ENCODE data around the gene ABHD12. TPM values are rescaled to one million over a fixed set of nuclear protein-coding genes. Genes with fewer than 3 reads are reported as not detected.

The ABHD12 gene
- total RNA-seq, 1 experiment from 2014 or later: 40.6 TPM

DNA sequence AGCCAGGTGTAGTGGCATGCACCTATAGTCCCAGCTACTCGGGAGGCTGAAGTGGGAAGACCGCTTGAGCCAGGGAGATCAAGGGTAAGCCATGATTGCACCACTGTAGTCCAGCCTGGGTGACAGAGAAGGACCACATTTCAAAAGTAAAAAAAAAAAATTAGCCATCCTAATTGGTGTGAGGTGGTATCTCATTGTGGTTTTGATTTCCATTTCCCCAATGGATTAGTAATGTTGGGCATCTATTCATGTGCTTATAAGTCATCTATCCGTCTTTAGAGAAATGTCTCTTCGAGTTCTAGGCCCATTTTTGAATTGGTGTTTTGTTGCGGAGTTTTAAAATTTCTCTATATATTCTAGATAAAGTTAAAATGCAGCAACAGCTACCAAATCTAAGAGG, 21.7 kb downstream of the ABHD12 start:
- TF ChIP-seq, protein P1, sequence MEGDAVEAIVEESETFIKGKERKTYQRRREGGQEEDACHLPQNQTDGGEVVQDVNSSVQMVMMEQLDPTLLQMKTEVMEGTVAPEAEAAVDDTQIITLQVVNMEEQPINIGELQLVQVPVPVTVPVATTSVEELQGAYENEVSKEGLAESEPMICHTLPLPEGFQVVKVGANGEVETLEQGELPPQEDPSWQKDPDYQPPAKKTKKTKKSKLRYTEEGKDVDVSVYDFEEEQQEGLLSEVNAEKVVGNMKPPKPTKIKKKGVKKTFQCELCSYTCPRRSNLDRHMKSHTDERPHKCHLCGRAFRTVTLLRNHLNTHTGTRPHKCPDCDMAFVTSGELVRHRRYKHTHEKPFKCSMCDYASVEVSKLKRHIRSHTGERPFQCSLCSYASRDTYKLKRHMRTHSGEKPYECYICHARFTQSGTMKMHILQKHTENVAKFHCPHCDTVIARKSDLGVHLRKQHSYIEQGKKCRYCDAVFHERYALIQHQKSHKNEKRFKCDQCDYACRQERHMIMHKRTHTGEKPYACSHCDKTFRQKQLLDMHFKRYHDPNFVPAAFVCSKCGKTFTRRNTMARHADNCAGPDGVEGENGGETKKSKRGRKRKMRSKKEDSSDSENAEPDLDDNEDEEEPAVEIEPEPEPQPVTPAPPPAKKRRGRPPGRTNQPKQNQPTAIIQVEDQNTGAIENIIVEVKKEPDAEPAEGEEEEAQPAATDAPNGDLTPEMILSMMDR (conservative IDR thresholded peaks at IDR 0.05; ENCODE audit: low read depth, low read length): no peak
- no peak for TF ChIP-seq EZH2 (IDR thresholded peaks at IDR 0.05; ENCODE audit: borderline replicate concordance, low read depth, low read length, poor library complexity, severe bottlenecking)
- POLR2A ChIA-PET (ENCODE audit: low non-redundant PET): no interaction called here
- H3K27ac ChIP-seq (ENCODE audit: low read depth, low read length, poor library complexity, severe bottlenecking): no peak overlapping the region
- no peak overlapping the region for H3K4me3 ChIP-seq (ENCODE audit: low read depth, low read length, poor library complexity, severe bottlenecking)
- no peaks in the 10 kb centered on the region for H3K27me3 ChIP-seq (replicated peaks; ENCODE audit: insufficient read depth, low read depth, low read length, poor library complexity)
- H3K4me1 ChIP-seq (ENCODE audit: insufficient read depth, low read length, poor library complexity, severe bottlenecking): no peaks in the 10 kb centered on the region
- H3K36me3 ChIP-seq (ENCODE audit: insufficient read depth, low read length, poor library complexity, severe bottlenecking): no peaks in the 10 kb centered on the region
- CTCF ChIA-PET: no interaction called here
- no TSS peak for BruUV-seq (replicated peaks)
- intact Hi-C loops (cut with micrococcal nuclease; ENCODE audit: unreplicated experiment): no loop called here
- no peak for DNase-seq (ENCODE audit: low spot score)
- no peaks in the 10 kb centered on the region for H3K9me3 ChIP-seq (ENCODE audit: low read depth, low read length, poor library complexity, severe bottlenecking)

DNA sequence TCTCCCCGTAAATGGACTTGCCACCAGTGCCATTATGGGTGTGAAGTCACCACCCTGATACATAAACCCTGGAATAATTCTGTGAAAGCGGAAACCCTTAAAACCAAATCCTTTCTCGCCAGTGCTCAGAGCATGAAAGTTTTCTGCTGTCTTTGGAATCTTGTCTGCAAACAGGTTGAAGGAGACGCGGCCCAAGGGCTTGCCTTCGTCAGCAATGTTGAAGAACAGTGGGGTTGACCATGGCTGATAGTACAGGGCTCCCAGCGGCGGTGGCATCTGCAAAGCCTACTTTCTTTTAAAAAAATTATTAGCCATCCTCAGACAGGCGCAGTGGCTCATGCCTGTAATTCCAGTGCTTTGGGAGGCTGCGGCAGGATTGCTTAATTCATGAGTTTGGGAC, 22.1 kb downstream of the ABHD12 start:
- CTCF ChIA-PET: no interaction called here
- H3K4me3 ChIP-seq (ENCODE audit: low read depth, low read length, poor library complexity, severe bottlenecking): no peak overlapping the region
- no peak for DNase-seq (ENCODE audit: low spot score)
- intact Hi-C loops (cut with micrococcal nuclease; ENCODE audit: unreplicated experiment): no loop called here
- H3K27ac ChIP-seq (ENCODE audit: low read depth, low read length, poor library complexity, severe bottlenecking): no peak overlapping the region
- H3K4me1 ChIP-seq (ENCODE audit: insufficient read depth, low read length, poor library complexity, severe bottlenecking): no peaks in the 10 kb centered on the region
- TF ChIP-seq EZH2 (IDR thresholded peaks at IDR 0.05; ENCODE audit: borderline replicate concordance, low read depth, low read length, poor library complexity, severe bottlenecking): no peak
- TF ChIP-seq, protein P1 (conservative IDR thresholded peaks at IDR 0.05; ENCODE audit: low read depth, low read length): no peak
- POLR2A ChIA-PET (ENCODE audit: low non-redundant PET): no interaction called here
- H3K36me3 ChIP-seq (ENCODE audit: insufficient read depth, low read length, poor library complexity, severe bottlenecking): no peaks in the 10 kb centered on the region
- H3K9me3 ChIP-seq (ENCODE audit: low read depth, low read length, poor library complexity, severe bottlenecking): no peaks in the 10 kb centered on the region
- no peaks in the 10 kb centered on the region for H3K27me3 ChIP-seq (replicated peaks; ENCODE audit: insufficient read depth, low read depth, low read length, poor library complexity)
- BruUV-seq (replicated peaks): no TSS peak

DNA sequence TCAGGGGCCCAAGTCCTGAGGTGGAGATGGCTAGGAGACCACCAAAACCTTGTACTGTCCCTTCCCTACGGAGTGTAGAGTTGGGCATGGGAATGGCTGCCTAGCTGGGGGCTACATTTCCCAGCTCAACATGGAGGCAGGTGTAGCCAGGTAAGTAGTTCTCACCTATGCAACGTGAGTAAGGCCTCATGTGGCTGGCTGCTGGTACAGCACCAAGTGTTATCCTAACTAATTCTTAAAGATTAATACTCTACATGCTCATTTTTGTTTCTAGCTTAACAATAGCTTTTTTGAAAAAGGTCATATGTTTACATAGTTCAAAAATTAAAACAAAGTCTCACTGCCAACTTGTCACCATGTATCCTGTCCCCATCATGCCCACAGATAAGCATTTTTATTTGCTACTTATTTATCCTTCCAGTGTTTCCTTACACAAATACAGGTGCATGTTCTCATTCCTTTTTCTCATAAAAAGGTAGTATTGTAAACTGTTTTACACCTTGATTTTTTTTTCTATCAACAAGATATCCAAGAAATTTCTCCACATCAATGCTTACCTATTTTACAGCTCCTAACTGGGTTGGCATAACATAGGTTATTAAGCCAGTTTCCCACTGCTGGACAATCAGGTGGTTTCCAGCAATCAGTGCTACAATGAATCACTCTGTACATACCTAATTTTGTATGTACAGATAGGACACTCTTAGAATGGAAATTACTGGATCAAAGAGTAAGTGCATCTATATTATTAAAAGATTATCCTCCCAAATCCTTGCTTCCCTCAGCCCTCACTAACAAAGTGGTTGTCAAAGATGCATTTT, 25.5 kb downstream of the ABHD12 start:
- ChIA-PET CTCF (no interaction called here), POLR2A (ENCODE audit: low non-redundant PET) (no interaction called here)
- Histone ChIP-seq H3K27ac (ENCODE audit: low read depth, low read length, poor library complexity, severe bottlenecking) (no peak overlapping the region), H3K4me3 (ENCODE audit: low read depth, low read length, poor library complexity, severe bottlenecking) (no peak overlapping the region), H3K36me3 (ENCODE audit: insufficient read depth, low read length, poor library complexity, severe bottlenecking) (no peaks in the 10 kb centered on the region), H3K4me1 (ENCODE audit: insufficient read depth, low read length, poor library complexity, severe bottlenecking) (no peaks in the 10 kb centered on the region), H3K27me3 (replicated peaks; ENCODE audit: insufficient read depth, low read depth, low read length, poor library complexity) (no peaks in the 10 kb centered on the region), H3K9me3 (ENCODE audit: low read depth, low read length, poor library complexity, severe bottlenecking) (no peaks in the 10 kb centered on the region)
- no TSS peak for BruUV-seq (replicated peaks)
- DNase-seq (ENCODE audit: low spot score): no peak
- TF ChIP-seq, protein P1 (conservative IDR thresholded peaks at IDR 0.05; ENCODE audit: low read depth, low read length): no peak
- no peak for TF ChIP-seq EZH2 (IDR thresholded peaks at IDR 0.05; ENCODE audit: borderline replicate concordance, low read depth, low read length, poor library complexity, severe bottlenecking)
- intact Hi-C loops (cut with micrococcal nuclease; ENCODE audit: unreplicated experiment): no loop called here

Data from A673 (cell line).